ENCODE data around the gene SAMMSON. TPM values are rescaled to one million over a fixed set of nuclear protein-coding genes. Genes with fewer than 3 reads are reported as not detected.

The SAMMSON gene
- total RNA-seq, 1 donor from 2014 or later: not detected

GRCh38 chr3:70067860-70068521 lies 68.5 kb downstream of the SAMMSON start:
- intact Hi-C loops (cut with micrococcal nuclease): no loop called here

GRCh38 chr3:70069557-70069956 lies 70.0 kb downstream of the SAMMSON start:
- Mint-ChIP-seq H3K9me3 (no peaks in the 10 kb centered on the region), H3K36me3 (ENCODE audit: low read depth) (no peaks in the 10 kb centered on the region), H3K27me3 (peaks cover 14% of the 10 kb centered on the region), H3K27ac (no peak overlapping the region), H3K4me1 (no peaks in the 10 kb centered on the region), H3K4me3 (no peak overlapping the region)
- no peak for ATAC-seq (ENCODE audit: low read depth)
- no peak for DNase-seq
- POLR2A ChIA-PET: no interaction called here
- intact Hi-C loops (cut with micrococcal nuclease): no loop called here
- no peak for TF ChIP-seq CTCF (IDR thresholded peaks at IDR 0.05)
- CTCF ChIA-PET: no interaction called here

More at GRCh38 chr3:70067860-70068521, 68.5 kb downstream of the SAMMSON start:
- Mint-ChIP-seq H3K9me3 (no peaks in the 10 kb centered on the region), H3K27me3 (peaks cover 9% of the 10 kb centered on the region), H3K36me3 (ENCODE audit: low read depth) (no peaks in the 10 kb centered on the region), H3K4me1 (no peaks in the 10 kb centered on the region), H3K27ac (no peak overlapping the region), H3K4me3 (no peak overlapping the region)
- DNase-seq: no peak
- ChIA-PET CTCF (no interaction called here), POLR2A (no interaction called here)
- no peak for ATAC-seq (ENCODE audit: low read depth)
- TF ChIP-seq CTCF (IDR thresholded peaks at IDR 0.05): no peak

GRCh38 chr3:70071138-70071537 lies 71.6 kb downstream of the SAMMSON start:
- ATAC-seq (ENCODE audit: low read depth) (no peak), DNase-seq (no peak)
- intact Hi-C loops (cut with micrococcal nuclease): no loop called here
- Mint-ChIP-seq H3K27ac (no peak overlapping the region), H3K27me3 (peaks cover 21% of the 10 kb centered on the region), H3K36me3 (ENCODE audit: low read depth) (no peaks in the 10 kb centered on the region), H3K4me3 (no peak overlapping the region), H3K4me1 (no peaks in the 10 kb centered on the region), H3K9me3 (no peaks in the 10 kb centered on the region)
- TF ChIP-seq CTCF (IDR thresholded peaks at IDR 0.05): no peak
- POLR2A ChIA-PET: no interaction called here
- CTCF ChIA-PET: no interaction called here

GRCh38 chr3:70072180-70072579 lies 72.6 kb downstream of the SAMMSON start:
- intact Hi-C loops (cut with micrococcal nuclease): no loop called here
- CTCF ChIA-PET: no interaction called here
- POLR2A ChIA-PET: no interaction called here
- ATAC-seq (ENCODE audit: low read depth) (no peak), DNase-seq (no peak)
- no peaks in the 10 kb centered on the region for H3K4me1 Mint-ChIP-seq
- H3K36me3 Mint-ChIP-seq (ENCODE audit: low read depth): no peaks in the 10 kb centered on the region
- H3K27ac Mint-ChIP-seq: no peak overlapping the region
- H3K4me3 Mint-ChIP-seq: no peak overlapping the region
- H3K27me3 Mint-ChIP-seq: peaks cover 23% of the 10 kb centered on the region
- TF ChIP-seq CTCF (IDR thresholded peaks at IDR 0.05): no peak
- no peaks in the 10 kb centered on the region for H3K9me3 Mint-ChIP-seq

- intact Hi-C loops (cut with micrococcal nuclease): no loop called here
- POLR2A ChIA-PET: no interaction called here
Observed at GRCh38 chr3:70072754-70073153, 73.2 kb downstream of the SAMMSON start.

More at GRCh38 chr3:70072754-70073153, 73.2 kb downstream of the SAMMSON start:
- Mint-ChIP-seq H3K9me3 (no peaks in the 10 kb centered on the region), H3K27ac (no peak overlapping the region), H3K4me1 (no peaks in the 10 kb centered on the region), H3K4me3 (no peak overlapping the region), H3K36me3 (ENCODE audit: low read depth) (no peaks in the 10 kb centered on the region), H3K27me3 (peaks cover 23% of the 10 kb centered on the region)
- ATAC-seq (ENCODE audit: low read depth) (no peak), DNase-seq (no peak)
- TF ChIP-seq CTCF (IDR thresholded peaks at IDR 0.05): no peak
- CTCF ChIA-PET: no interaction called here
